Measurements from ENCODE around the gene CYP46A1. TPM values are rescaled to one million over a fixed set of nuclear protein-coding genes. Genes with fewer than 3 reads are reported as not detected.
"Not testable (repeated sequence)": the region's sequence is repeated elsewhere in the genome, so short reads cannot be mapped to it uniquely, and the experiment has no call there.

The CYP46A1 gene
- total RNA-seq, 1 donor from 2014 or later, result 3.0 TPM

GRCh38 chr14:99759546-99759925 is 75.4 kb downstream of the CYP46A1 start:
- intact Hi-C loops (cut with micrococcal nuclease), result no loop called here
- ATAC-seq (peak; percentile 28), DNase-seq (no peak)

- no peak for ATAC-seq
- intact Hi-C loops (cut with micrococcal nuclease), result no loop called here
- DNase-seq, result no peak
These were observed 76.7 kb downstream of the CYP46A1 start for GRCh38 chr14:99760817-99761216.

- intact Hi-C loops (cut with micrococcal nuclease); ATAC-seq: not testable (repeated sequence)
These were observed 78.8 kb downstream of the CYP46A1 start for GRCh38 chr14:99762911-99763310.

GRCh38 chr14:99763527-99764221 is 79.6 kb downstream of the CYP46A1 start:
- intact Hi-C loops (cut with micrococcal nuclease), result no loop called here
- ATAC-seq (no peak), DNase-seq (no peak)

More at GRCh38 chr14:99762911-99763310, 78.8 kb downstream of the CYP46A1 start:
- DNase-seq, result not testable (repeated sequence)

GRCh38 chr14:99764222-99764706 is 80.2 kb downstream of the CYP46A1 start:
- DNase-seq (no peak), ATAC-seq (no peak)
- intact Hi-C loops (cut with micrococcal nuclease), result no loop called here

GRCh38 chr14:99768381-99768780 is 84.3 kb downstream of the CYP46A1 start:
- intact Hi-C loops (cut with micrococcal nuclease), result no loop called here
- peak; percentile 45 for ATAC-seq
- no peak for DNase-seq

- no peak for DNase-seq
- intact Hi-C loops (cut with micrococcal nuclease), result no loop called here
- no peak for ATAC-seq
These were observed 85.0 kb downstream of the CYP46A1 start for GRCh38 chr14:99769123-99769522.

GRCh38 chr14:99769799-99770198 is 85.7 kb downstream of the CYP46A1 start:
- DNase-seq, result no peak
- intact Hi-C loops (cut with micrococcal nuclease), result no loop called here
- no peak for ATAC-seq

- intact Hi-C loops (cut with micrococcal nuclease), result no loop called here
These were observed 88.5 kb downstream of the CYP46A1 start for GRCh38 chr14:99772371-99773283.

GRCh38 chr14:99773521-99774497 is 89.7 kb downstream of the CYP46A1 start:
- no peak for ATAC-seq
- intact Hi-C loops (cut with micrococcal nuclease), result no loop called here
- DNase-seq, result no peak

More at GRCh38 chr14:99772371-99773283, 88.5 kb downstream of the CYP46A1 start:
- no peak for DNase-seq
- no peak for ATAC-seq

GRCh38 chr14:99774556-99775307 is 90.6 kb downstream of the CYP46A1 start:
- DNase-seq, result peak; percentile 78
- intact Hi-C loops (cut with micrococcal nuclease), result no loop called here
- ATAC-seq, result peak; percentile 26

GRCh38 chr14:99775351-99775750 is 91.3 kb downstream of the CYP46A1 start:
- ATAC-seq (no peak), DNase-seq (no peak)
- intact Hi-C loops (cut with micrococcal nuclease), result no loop called here

Other genes starting within 250 kb of the CYP46A1 start
- 99.1 TPM for gene SETD3, start 203.4 kb upstream of the CYP46A1 start, total RNA-seq
- gene CCNK, start 202.9 kb upstream of the CYP46A1 start, total RNA-seq, result 37.5 TPM
- gene CCDC85C, start 80.1 kb upstream of the CYP46A1 start, total RNA-seq, result 49.3 TPM
- gene HHIPL1, start 39.2 kb upstream of the CYP46A1 start, total RNA-seq, result 1.5 TPM
- gene EML1, start 109.1 kb downstream of the CYP46A1 start, total RNA-seq, result 42.9 TPM

All from left ventricle myocardium superior (tissue), 1 donor.